ENCODE results near the gene PTDSS2. TPM values are rescaled to one million over a fixed set of nuclear protein-coding genes. Genes with fewer than 3 reads are reported as not detected.

PTDSS2 gene
- total and polyA plus RNA-seq, 5 donors from 2014 or later = 6.1 to 19.3 (median 7.0) TPM

GRCh38 chr11:520428-521176, 70.5 kb downstream of the PTDSS2 start:
- Histone ChIP-seq H3K4me1 (ENCODE audit: control insufficient read depth, insufficient read depth, low read length, poor library complexity, severe bottlenecking) (peaks cover 4% of the 10 kb centered on the region), H3K27me3 (ENCODE audit: control insufficient read depth, insufficient read depth, low read length) (no peaks in the 10 kb centered on the region), H3K27ac (ENCODE audit: insufficient read depth, low read length, poor library complexity, severe bottlenecking) (no peak overlapping the region), H3K9me3 (ENCODE audit: control insufficient read depth in 2 of 2, low read length in 2 of 2) (peaks cover 0 to 5% of the 10 kb centered on the region in 2 experiments), H3K4me3 (ENCODE audit: low read depth, low read length) (no peak overlapping the region), H3K36me3 (ENCODE audit: control insufficient read depth, insufficient read depth, low read length) (no peaks in the 10 kb centered on the region)
- DNase-seq (no peak), ATAC-seq (ENCODE audit: low read depth in 2 of 2) (no peak)
- Mint-ChIP-seq H3K9me3 (peaks cover 0 to 4% (median 0%) of the 10 kb centered on the region in 7 donors), H3K27ac (no peak overlapping the region), H3K27me3 (no peaks in the 10 kb centered on the region), H3K36me3 (peaks cover 3% of the 10 kb centered on the region), H3K4me3 (peak overlapping the region in 1 of 4 donors; percentile 32), H3K4me1 (peaks cover 0 to 8% (median 3%) of the 10 kb centered on the region in 4 donors)

- H3K9me3 Mint-ChIP-seq = peaks cover 0 to 4% (median 0%) of the 10 kb centered on the region in 7 donors
- no peak overlapping the region for H3K27ac Mint-ChIP-seq
- Histone ChIP-seq H3K9me3 (ENCODE audit: control insufficient read depth in 2 of 2, low read length in 2 of 2) (peaks cover 0 to 5% of the 10 kb centered on the region in 2 experiments), H3K4me1 (ENCODE audit: control insufficient read depth, insufficient read depth, low read length, poor library complexity, severe bottlenecking) (peaks cover 4% of the 10 kb centered on the region), H3K36me3 (ENCODE audit: control insufficient read depth, insufficient read depth, low read length) (no peaks in the 10 kb centered on the region), H3K27ac (ENCODE audit: insufficient read depth, low read length, poor library complexity, severe bottlenecking) (no peak overlapping the region), H3K4me3 (ENCODE audit: low read depth, low read length) (no peak overlapping the region), H3K27me3 (ENCODE audit: control insufficient read depth, insufficient read depth, low read length) (no peaks in the 10 kb centered on the region)
- H3K27me3 Mint-ChIP-seq = no peaks in the 10 kb centered on the region
- peak overlapping the region in 1 of 4 donors; percentile 32 for H3K4me3 Mint-ChIP-seq
- peaks cover 0 to 8% (median 3%) of the 10 kb centered on the region in 4 donors for H3K4me1 Mint-ChIP-seq
- ATAC-seq (ENCODE audit: low read depth in 2 of 2) (no peak), DNase-seq (no peak)
- H3K36me3 Mint-ChIP-seq = peaks cover 3% of the 10 kb centered on the region
Observed at GRCh38 chr11:521177-521688, 71.2 kb downstream of the PTDSS2 start.

GRCh38 chr11:526192-526591, 76.1 kb downstream of the PTDSS2 start:
- no peaks in the 10 kb centered on the region for H3K9me3 Mint-ChIP-seq
- no peak overlapping the region for H3K27ac Mint-ChIP-seq
- Histone ChIP-seq H3K4me1 (ENCODE audit: control insufficient read depth, insufficient read depth, low read length, poor library complexity, severe bottlenecking) (no peaks in the 10 kb centered on the region), H3K4me3 (ENCODE audit: low read depth, low read length) (no peak overlapping the region), H3K9me3 (ENCODE audit: control insufficient read depth in 2 of 2, low read length in 2 of 2) (no peaks in the 10 kb centered on the region), H3K27ac (ENCODE audit: insufficient read depth, low read length, poor library complexity, severe bottlenecking) (no peak overlapping the region), H3K27me3 (ENCODE audit: control insufficient read depth, insufficient read depth, low read length) (no peaks in the 10 kb centered on the region), H3K36me3 (ENCODE audit: control insufficient read depth, insufficient read depth, low read length) (no peaks in the 10 kb centered on the region)
- ATAC-seq (ENCODE audit: low read depth in 2 of 2) (no peak), DNase-seq (no peak)
- no peak overlapping the region for H3K4me3 Mint-ChIP-seq
- no peaks in the 10 kb centered on the region for H3K27me3 Mint-ChIP-seq
- no peaks in the 10 kb centered on the region for H3K4me1 Mint-ChIP-seq
- H3K36me3 Mint-ChIP-seq = peaks cover 3% of the 10 kb centered on the region

- H3K27me3 Mint-ChIP-seq = no peaks in the 10 kb centered on the region
- ATAC-seq (ENCODE audit: low read depth in 2 of 2) (no peak), DNase-seq (no peak)
- Histone ChIP-seq H3K27ac (ENCODE audit: insufficient read depth, low read length, poor library complexity, severe bottlenecking) (no peak overlapping the region), H3K27me3 (ENCODE audit: control insufficient read depth, insufficient read depth, low read length) (no peaks in the 10 kb centered on the region), H3K4me1 (ENCODE audit: control insufficient read depth, insufficient read depth, low read length, poor library complexity, severe bottlenecking) (no peaks in the 10 kb centered on the region), H3K4me3 (ENCODE audit: low read depth, low read length) (no peak overlapping the region), H3K9me3 (ENCODE audit: control insufficient read depth in 2 of 2, low read length in 2 of 2) (no peaks in the 10 kb centered on the region), H3K36me3 (ENCODE audit: control insufficient read depth, insufficient read depth, low read length) (peaks cover 8% of the 10 kb centered on the region)
- H3K4me3 Mint-ChIP-seq = no peak overlapping the region
- peaks cover 3% of the 10 kb centered on the region for H3K36me3 Mint-ChIP-seq
- H3K9me3 Mint-ChIP-seq = no peaks in the 10 kb centered on the region
- H3K4me1 Mint-ChIP-seq = peaks cover 0 to 2% (median 0%) of the 10 kb centered on the region in 4 donors
- H3K27ac Mint-ChIP-seq = no peak overlapping the region
Observed at GRCh38 chr11:528166-528814, 78.2 kb downstream of the PTDSS2 start.

GRCh38 chr11:528815-529727, 79.0 kb downstream of the PTDSS2 start:
- Histone ChIP-seq H3K4me3 (ENCODE audit: low read depth, low read length) (no peak overlapping the region), H3K36me3 (ENCODE audit: control insufficient read depth, insufficient read depth, low read length) (peaks cover 8% of the 10 kb centered on the region), H3K27ac (ENCODE audit: insufficient read depth, low read length, poor library complexity, severe bottlenecking) (no peak overlapping the region), H3K27me3 (ENCODE audit: control insufficient read depth, insufficient read depth, low read length) (no peaks in the 10 kb centered on the region), H3K9me3 (ENCODE audit: control insufficient read depth in 2 of 2, low read length in 2 of 2) (no peaks in the 10 kb centered on the region), H3K4me1 (ENCODE audit: control insufficient read depth, insufficient read depth, low read length, poor library complexity, severe bottlenecking) (peaks cover 6% of the 10 kb centered on the region)
- peaks cover 0 to 2% (median 0%) of the 10 kb centered on the region in 4 donors for H3K4me1 Mint-ChIP-seq
- H3K36me3 Mint-ChIP-seq = peaks cover under 1% of the 10 kb centered on the region
- no peaks in the 10 kb centered on the region for H3K27me3 Mint-ChIP-seq
- no peak overlapping the region for H3K27ac Mint-ChIP-seq
- H3K4me3 Mint-ChIP-seq = no peak overlapping the region
- ATAC-seq (ENCODE audit: low read depth in 2 of 2) = no peak
- DNase-seq = no peak
- H3K9me3 Mint-ChIP-seq = no peaks in the 10 kb centered on the region

GRCh38 chr11:529728-530411, 79.8 kb downstream of the PTDSS2 start:
- Histone ChIP-seq H3K36me3 (ENCODE audit: control insufficient read depth, insufficient read depth, low read length) (peaks cover 8% of the 10 kb centered on the region), H3K27me3 (ENCODE audit: control insufficient read depth, insufficient read depth, low read length) (no peaks in the 10 kb centered on the region), H3K27ac (ENCODE audit: insufficient read depth, low read length, poor library complexity, severe bottlenecking) (no peak overlapping the region), H3K4me1 (ENCODE audit: control insufficient read depth, insufficient read depth, low read length, poor library complexity, severe bottlenecking) (peaks cover 13% of the 10 kb centered on the region), H3K9me3 (ENCODE audit: control insufficient read depth in 2 of 2, low read length in 2 of 2) (no peaks in the 10 kb centered on the region), H3K4me3 (ENCODE audit: low read depth, low read length) (no peak overlapping the region)
- H3K4me1 Mint-ChIP-seq = peaks cover 0 to 2% (median 0%) of the 10 kb centered on the region in 4 donors
- H3K4me3 Mint-ChIP-seq = peak overlapping the region in 2 of 4 donors; percentile 28 to 54
- H3K36me3 Mint-ChIP-seq = no peaks in the 10 kb centered on the region
- no peak for DNase-seq
- H3K27me3 Mint-ChIP-seq = no peaks in the 10 kb centered on the region
- H3K9me3 Mint-ChIP-seq = no peaks in the 10 kb centered on the region
- ATAC-seq (ENCODE audit: low read depth in 2 of 2) = no peak
- H3K27ac Mint-ChIP-seq = no peak overlapping the region
